ENCODE results near the gene ZNF281.
"Not testable (repeated sequence)": the region's sequence is repeated elsewhere in the genome, so short reads cannot be mapped to it uniquely, and the experiment has no call there.

The ZNF281 gene

DNA sequence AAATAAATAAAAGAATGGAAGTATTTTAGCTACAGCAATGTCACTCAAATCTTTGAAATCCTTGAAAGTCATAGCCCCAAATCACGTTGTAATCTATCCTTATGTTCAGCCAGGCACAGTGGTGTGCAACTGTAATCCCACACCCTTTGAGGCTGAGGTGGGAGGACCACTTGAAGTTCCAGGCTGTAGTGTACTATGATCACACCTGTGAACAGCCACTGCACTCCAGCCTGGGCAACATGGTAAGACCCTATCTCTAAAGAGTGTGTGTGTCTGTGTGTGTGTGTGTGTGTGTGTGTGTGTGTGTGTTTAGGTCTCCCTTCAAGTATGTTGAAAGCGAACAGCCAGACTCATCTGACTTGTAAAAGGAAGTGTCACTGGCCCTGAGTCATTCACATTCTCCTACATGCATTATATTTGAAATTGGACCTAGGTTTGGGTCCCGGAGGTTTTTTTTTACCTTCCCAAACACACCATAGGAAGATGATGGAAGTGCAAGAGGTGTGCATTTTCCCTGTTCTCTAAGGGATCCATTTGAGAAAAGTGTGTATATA lies 50.1 kb downstream of the ZNF281 start (continued):
- no peak for TF ChIP-seq ZNF19 (tag by site-specific recombination; IDR thresholded peaks at IDR 0.05; ENCODE audit: low read depth)
- TF ChIP-seq, protein P1, sequence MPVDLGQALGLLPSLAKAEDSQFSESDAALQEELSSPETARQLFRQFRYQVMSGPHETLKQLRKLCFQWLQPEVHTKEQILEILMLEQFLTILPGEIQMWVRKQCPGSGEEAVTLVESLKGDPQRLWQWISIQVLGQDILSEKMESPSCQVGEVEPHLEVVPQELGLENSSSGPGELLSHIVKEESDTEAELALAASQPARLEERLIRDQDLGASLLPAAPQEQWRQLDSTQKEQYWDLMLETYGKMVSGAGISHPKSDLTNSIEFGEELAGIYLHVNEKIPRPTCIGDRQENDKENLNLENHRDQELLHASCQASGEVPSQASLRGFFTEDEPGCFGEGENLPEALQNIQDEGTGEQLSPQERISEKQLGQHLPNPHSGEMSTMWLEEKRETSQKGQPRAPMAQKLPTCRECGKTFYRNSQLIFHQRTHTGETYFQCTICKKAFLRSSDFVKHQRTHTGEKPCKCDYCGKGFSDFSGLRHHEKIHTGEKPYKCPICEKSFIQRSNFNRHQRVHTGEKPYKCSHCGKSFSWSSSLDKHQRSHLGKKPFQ (tag by site-specific recombination; IDR thresholded peaks at IDR 0.05), result peak; percentile 61; the same call in 1 of the 2 replicates
- TF ChIP-seq ZNF626 (tag by site-specific recombination; IDR thresholded peaks at IDR 0.05), result no peak
- TF ChIP-seq ZNF423 (tag by site-specific recombination; IDR thresholded peaks at IDR 0.05), result no peak
- TF ChIP-seq, protein P2, sequence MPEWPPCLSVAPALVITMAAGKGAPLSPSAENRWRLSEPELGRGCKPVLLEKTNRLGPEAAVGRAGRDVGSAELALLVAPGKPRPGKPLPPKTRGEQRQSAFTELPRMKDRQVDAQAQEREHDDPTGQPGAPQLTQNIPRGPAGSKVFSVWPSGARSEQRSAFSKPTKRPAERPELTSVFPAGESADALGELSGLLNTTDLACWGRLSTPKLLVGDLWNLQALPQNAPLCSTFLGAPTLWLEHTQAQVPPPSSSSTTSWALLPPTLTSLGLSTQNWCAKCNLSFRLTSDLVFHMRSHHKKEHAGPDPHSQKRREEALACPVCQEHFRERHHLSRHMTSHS (tag by site-specific recombination; IDR thresholded peaks at IDR 0.05), result no peak
- no peak for TF ChIP-seq ZNF211 (tag by site-specific recombination; IDR thresholded peaks at IDR 0.05; ENCODE audit: low read depth)
- no peak for TF ChIP-seq RBAK (tag by site-specific recombination; IDR thresholded peaks at IDR 0.05)
- TF ChIP-seq ZNF501 (tag by site-specific recombination; IDR thresholded peaks at IDR 0.05), result no peak
- TF ChIP-seq KLF16 (tag by site-specific recombination; IDR thresholded peaks at IDR 0.05), result no peak
- TF ChIP-seq, protein P3, sequence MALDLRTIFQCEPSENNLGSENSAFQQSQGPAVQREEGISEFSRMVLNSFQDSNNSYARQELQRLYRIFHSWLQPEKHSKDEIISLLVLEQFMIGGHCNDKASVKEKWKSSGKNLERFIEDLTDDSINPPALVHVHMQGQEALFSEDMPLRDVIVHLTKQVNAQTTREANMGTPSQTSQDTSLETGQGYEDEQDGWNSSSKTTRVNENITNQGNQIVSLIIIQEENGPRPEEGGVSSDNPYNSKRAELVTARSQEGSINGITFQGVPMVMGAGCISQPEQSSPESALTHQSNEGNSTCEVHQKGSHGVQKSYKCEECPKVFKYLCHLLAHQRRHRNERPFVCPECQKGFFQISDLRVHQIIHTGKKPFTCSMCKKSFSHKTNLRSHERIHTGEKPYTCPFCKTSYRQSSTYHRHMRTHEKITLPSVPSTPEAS (tag by site-specific recombination; IDR thresholded peaks at IDR 0.05), result peak; percentile 80
- no peak for TF ChIP-seq ZBTB17 (tag by site-specific recombination; IDR thresholded peaks at IDR 0.05)

DNA sequence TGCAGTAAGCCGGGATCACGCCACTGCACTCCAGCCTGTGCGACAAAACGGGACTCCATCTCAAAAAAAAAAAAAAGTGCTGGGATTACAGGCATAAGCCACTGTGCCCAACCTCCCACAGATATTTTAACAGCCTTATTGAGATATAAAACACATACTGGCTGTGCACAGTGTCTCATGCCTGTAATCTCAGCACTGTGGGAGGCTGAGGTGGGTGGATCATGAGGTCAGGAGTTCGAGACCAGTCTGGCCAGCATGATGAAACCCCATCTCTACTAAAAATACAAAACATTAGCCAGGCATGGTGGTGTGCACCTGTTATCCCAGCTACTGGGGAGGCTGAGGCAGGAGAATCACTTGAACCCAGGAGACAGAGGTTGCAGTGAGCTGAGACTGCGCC lies 51.9 kb downstream of the ZNF281 start:
- TF ChIP-seq EGR2 (tag by site-specific recombination; IDR thresholded peaks at IDR 0.05; ENCODE audit: low read depth) (peak; percentile 64; the same call in 1 of the 2 replicates), ZFHX2 (tag by site-specific recombination; conservative IDR thresholded peaks at IDR 0.05) (peak; percentile 65)
- H3K27ac ChIP-seq (ENCODE audit: extremely low read depth, low read depth, low read length); H3K36me3 ChIP-seq (ENCODE audit: control insufficient read depth in 2 of 2, insufficient read depth in 1 of 2, low read length in 2 of 2); H3K4me3 ChIP-seq (ENCODE audit: low read depth, low read length); H3K9me3 ChIP-seq (ENCODE audit: control insufficient read depth, insufficient read depth, low read depth, low read length); CTCF ChIA-PET; H3K4me1 ChIP-seq (ENCODE audit: control insufficient read depth, insufficient read depth, low read length); POLR2A ChIA-PET: not testable (repeated sequence)

DNA sequence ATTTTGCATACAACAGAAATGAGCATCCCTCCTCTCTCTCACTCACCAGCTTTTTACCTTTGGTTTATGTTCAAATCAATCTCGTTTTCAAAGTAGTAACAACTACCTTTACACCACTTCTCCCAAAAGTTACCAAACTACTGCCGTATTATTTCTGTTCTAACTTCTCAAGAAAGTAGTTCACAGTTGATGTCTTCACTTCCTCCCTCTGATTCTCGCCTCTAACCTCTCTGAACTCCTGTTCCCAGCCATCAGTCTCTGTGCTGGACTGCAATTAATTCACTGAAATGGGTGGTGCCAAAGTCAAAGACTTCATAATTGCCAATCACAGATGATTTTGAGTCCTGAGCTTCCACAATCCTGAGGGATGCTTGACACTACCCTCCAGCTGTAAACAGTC lies 54.0 kb downstream of the ZNF281 start:
- H3K36me3 ChIP-seq (ENCODE audit: control insufficient read depth in 2 of 2, insufficient read depth in 1 of 2, low read length in 2 of 2), result no peaks in the 10 kb centered on the region
- H3K9me3 ChIP-seq (ENCODE audit: control insufficient read depth, insufficient read depth, low read depth, low read length), result no peaks in the 10 kb centered on the region
- H3K4me1 ChIP-seq (ENCODE audit: control insufficient read depth, insufficient read depth, low read length), result no peaks in the 10 kb centered on the region
- CTCF ChIA-PET, result interaction anchor here (1.0 kb wide), 1 partner anchor 14 kb away, joined by 4 read pairs; no protein-coding TSS in a partner anchor
- no peak overlapping the region for H3K4me3 ChIP-seq (ENCODE audit: low read depth, low read length)
- no peak overlapping the region for H3K27ac ChIP-seq (ENCODE audit: extremely low read depth, low read depth, low read length)
- TF ChIP-seq, protein P4, sequence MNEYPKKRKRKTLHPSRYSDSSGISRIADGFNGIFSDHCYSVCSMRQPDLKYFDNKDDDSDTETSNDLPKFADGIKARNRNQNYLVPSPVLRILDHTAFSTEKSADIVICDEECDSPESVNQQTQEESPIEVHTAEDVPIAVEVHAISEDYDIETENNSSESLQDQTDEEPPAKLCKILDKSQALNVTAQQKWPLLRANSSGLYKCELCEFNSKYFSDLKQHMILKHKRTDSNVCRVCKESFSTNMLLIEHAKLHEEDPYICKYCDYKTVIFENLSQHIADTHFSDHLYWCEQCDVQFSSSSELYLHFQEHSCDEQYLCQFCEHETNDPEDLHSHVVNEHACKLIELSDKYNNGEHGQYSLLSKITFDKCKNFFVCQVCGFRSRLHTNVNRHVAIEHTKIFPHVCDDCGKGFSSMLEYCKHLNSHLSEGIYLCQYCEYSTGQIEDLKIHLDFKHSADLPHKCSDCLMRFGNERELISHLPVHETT (tag by site-specific recombination; IDR thresholded peaks at IDR 0.05), result no peak
- TF ChIP-seq ZNF555 (tag by site-specific recombination; conservative IDR thresholded peaks at IDR 0.05) (no peak), ZNF510 (tag by site-specific recombination; IDR thresholded peaks at IDR 0.05; ENCODE audit: insufficient replicate concordance) (no peak), ZNF473 (tag by site-specific recombination; IDR thresholded peaks at IDR 0.05) (no peak), ZNF529 (tag by site-specific recombination; IDR thresholded peaks at IDR 0.05; ENCODE audit: insufficient replicate concordance) (no peak), ZNF701 (tag by site-specific recombination; IDR thresholded peaks at IDR 0.05) (0 out of 2 replicates have a peak, but pooled peaks have one; percentile 19), ZNF202 (tag by site-specific recombination; IDR thresholded peaks at IDR 0.05; ENCODE audit: borderline replicate concordance) (no peak)
- POLR2A ChIA-PET, result no interaction called here
